Rectal smooth muscle tissue (tissue), 1 donor: ENCODE results near the gene VLDLR.

ENCODE experiments used
- H3K27ac ChIP-seq: one replicate; pipeline ENCODE4 v1.7.0; 2013; ENCODE audit warnings: low read depth, low read length, inconsistent platforms
- H3K27me3 ChIP-seq: one replicate; pipeline ENCODE4 v1.7.0; 2013; ENCODE audit warnings: low read length; ENCODE audit not compliant: control insufficient read depth, insufficient read depth
- H3K36me3 ChIP-seq: one replicate; pipeline ENCODE4 v1.7.0; 2013; ENCODE audit warnings: low read length; ENCODE audit not compliant: control insufficient read depth, insufficient read depth
- H3K4me1 ChIP-seq: one replicate; pipeline ENCODE4 v1.7.0; 2013; ENCODE audit warnings: low read length; ENCODE audit not compliant: control insufficient read depth, insufficient read depth
- H3K4me3 ChIP-seq: one replicate; pipeline ENCODE4 v1.7.0; 2013; ENCODE audit warnings: low read length
- H3K9ac ChIP-seq: one replicate; pipeline ENCODE4 v1.7.0; 2013; ENCODE audit warnings: low read length

The VLDLR gene

DNA sequence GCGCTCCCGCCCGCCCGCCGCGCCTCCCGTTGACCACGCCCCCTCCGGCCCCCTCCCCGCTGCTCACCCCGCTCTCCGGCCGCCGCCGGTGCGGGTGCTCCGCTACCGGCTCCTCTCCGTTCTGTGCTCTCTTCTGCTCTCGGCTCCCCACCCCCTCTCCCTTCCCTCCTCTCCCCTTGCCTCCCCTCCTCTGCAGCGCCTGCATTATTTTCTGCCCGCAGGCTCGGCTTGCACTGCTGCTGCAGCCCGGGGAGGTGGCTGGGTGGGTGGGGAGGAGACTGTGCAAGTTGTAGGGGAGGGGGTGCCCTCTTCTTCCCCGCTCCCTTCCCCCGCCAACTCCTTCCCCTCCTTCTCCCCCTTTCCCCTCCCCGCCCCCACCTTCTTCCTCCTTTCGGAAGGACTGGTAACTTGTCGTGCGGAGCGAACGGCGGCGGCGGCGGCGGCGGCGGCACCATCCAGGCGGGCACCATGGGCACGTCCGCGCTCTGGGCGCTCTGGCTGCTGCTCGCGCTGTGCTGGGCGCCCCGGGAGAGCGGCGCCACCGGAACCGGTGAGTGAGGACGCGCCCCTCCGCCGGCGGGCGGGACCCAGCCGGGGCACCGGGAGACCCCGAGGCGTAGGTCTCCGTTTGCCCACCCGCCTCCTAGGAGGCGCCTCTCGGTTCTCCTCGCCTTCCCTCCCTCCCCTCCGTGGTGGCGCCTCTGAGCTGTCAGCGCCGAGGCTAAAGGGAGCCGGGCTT is at the start of gene VLDLR:
TSS of gene VLDLR (plus strand) at position 66 of the 739 bp plus-strand sequence. CDS start at position 469, 403 bp downstream.
- H3K4me3 ChIP-seq, result peak within 1 kb of the TSS; percentile 79
- no peaks in the 10 kb centered on the region for H3K36me3 ChIP-seq
- H3K4me1 ChIP-seq, result peaks cover 5% of the 10 kb centered on the region
- H3K27ac ChIP-seq, result peak within 1 kb of the TSS; percentile 39
- no peak within 1 kb of the TSS for H3K9ac ChIP-seq
- no peaks in the 10 kb centered on the region for H3K27me3 ChIP-seq

- H3K4me1 ChIP-seq, result peaks cover 2% of the 10 kb centered on the region
- no peaks in the 10 kb centered on the region for H3K36me3 ChIP-seq
- H3K27ac ChIP-seq, result no peak overlapping the region
- no peak overlapping the region for H3K4me3 ChIP-seq
- no peaks in the 10 kb centered on the region for H3K27me3 ChIP-seq
- no peak overlapping the region for H3K9ac ChIP-seq
Measured at GRCh38 chr9:2574203-2574602, 47.4 kb upstream of the VLDLR start.

GRCh38 chr9:2576631-2577030 is 45.0 kb upstream of the VLDLR start:
- Histone ChIP-seq H3K9ac (no peak overlapping the region), H3K27me3 (no peaks in the 10 kb centered on the region), H3K4me1 (no peaks in the 10 kb centered on the region), H3K36me3 (no peaks in the 10 kb centered on the region), H3K27ac (no peak overlapping the region), H3K4me3 (no peak overlapping the region)

DNA sequence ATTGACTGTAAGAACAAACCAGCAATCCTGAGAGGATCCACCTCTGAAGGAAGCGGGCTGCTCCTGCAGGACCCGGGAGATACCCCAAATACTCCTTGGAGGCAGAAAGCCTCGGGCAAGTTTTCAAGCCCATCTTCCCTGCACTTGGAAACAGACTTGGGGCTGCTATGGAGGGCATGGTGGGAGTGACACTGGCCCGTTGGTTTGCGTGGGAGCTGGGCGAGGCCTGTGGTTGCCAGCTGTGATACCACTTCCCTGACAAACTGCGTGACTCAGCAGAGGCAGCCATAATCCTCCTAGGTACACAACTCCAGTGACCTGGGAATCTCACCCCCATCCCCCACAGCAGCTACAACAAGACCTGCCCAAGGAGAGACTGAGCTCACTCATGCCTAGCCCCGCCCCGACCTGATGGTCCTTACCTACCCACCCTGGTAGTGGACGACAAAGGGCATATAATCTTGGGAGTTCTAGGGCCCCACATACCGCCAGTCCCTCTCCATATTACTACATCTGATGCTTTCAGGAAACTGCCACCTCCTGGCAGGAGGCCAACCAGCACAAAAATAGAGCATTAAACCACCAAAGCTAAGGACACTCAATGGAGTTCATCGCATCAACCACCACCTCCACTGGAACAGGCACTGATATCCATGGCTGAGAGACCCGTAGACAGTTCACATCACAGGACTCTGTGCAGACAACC is 38.1 kb upstream of the VLDLR start:
- H3K4me3 ChIP-seq, result no peak overlapping the region
- H3K4me1 ChIP-seq, result no peaks in the 10 kb centered on the region
- no peaks in the 10 kb centered on the region for H3K27me3 ChIP-seq
- no peak overlapping the region for H3K9ac ChIP-seq
- H3K27ac ChIP-seq, result no peak overlapping the region
- H3K36me3 ChIP-seq, result no peaks in the 10 kb centered on the region

DNA sequence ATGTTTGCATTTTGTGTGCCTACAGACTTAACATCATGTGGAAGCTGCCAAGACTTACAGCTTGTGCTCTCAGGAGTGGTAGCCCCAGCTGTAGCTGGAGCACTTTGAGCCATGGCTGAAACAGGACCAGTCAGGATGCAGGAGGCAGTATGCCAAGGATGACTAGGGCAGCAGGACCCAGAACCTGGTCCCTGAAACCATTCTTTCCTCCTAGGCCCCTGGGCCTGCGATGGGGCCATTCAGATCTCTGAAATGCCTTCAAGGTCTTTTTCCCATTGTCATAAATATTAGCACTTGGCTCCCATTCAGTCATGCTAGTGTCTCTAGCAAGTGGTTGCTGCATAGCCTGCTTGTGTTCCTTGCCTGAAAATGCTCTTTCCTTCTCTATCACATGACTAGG is 29.6 kb upstream of the VLDLR start:
- H3K4me3 ChIP-seq, result no peak overlapping the region
- no peak overlapping the region for H3K9ac ChIP-seq
- no peak overlapping the region for H3K27ac ChIP-seq
- H3K27me3 ChIP-seq, result no peaks in the 10 kb centered on the region
- H3K4me1 ChIP-seq, result no peaks in the 10 kb centered on the region
- H3K36me3 ChIP-seq, result no peaks in the 10 kb centered on the region

GRCh38 chr9:2593744-2594143 is 27.8 kb upstream of the VLDLR start:
- H3K27me3 ChIP-seq, result no peaks in the 10 kb centered on the region
- no peak overlapping the region for H3K9ac ChIP-seq

GRCh38 chr9:2595973-2596372 is 25.6 kb upstream of the VLDLR start:
- no peaks in the 10 kb centered on the region for H3K27me3 ChIP-seq
- no peak overlapping the region for H3K27ac ChIP-seq
- H3K36me3 ChIP-seq, result no peaks in the 10 kb centered on the region
- H3K9ac ChIP-seq, result no peak overlapping the region
- H3K4me3 ChIP-seq, result no peak overlapping the region
- no peaks in the 10 kb centered on the region for H3K4me1 ChIP-seq

More at GRCh38 chr9:2593744-2594143, 27.8 kb upstream of the VLDLR start:
- Histone ChIP-seq H3K36me3 (no peaks in the 10 kb centered on the region), H3K4me3 (no peak overlapping the region), H3K27ac (no peak overlapping the region), H3K4me1 (no peaks in the 10 kb centered on the region)

GRCh38 chr9:2597483-2597882 is 24.1 kb upstream of the VLDLR start:
- no peak overlapping the region for H3K9ac ChIP-seq
- no peak overlapping the region for H3K4me3 ChIP-seq
- no peak overlapping the region for H3K27ac ChIP-seq

DNA sequence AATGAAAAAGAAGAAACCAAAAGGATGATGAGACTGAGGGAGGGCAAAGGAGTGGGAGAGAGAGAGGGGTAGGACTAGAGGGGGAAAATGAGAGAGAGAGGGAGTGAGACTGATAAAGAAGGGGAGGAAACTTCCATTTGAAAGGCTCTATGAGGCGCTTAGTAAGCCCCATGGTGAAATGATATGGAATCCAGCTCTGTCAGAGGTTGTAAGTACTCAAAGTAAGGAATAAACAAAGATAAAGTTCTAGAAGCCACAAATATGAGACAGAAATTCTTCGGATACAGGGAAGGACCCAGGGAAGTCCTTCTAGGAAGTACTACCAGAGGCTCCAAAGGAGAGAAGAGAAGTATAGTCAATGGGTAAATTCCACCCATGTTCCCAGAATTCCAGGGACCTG is 21.7 kb upstream of the VLDLR start:
- Histone ChIP-seq H3K27me3 (no peaks in the 10 kb centered on the region), H3K4me3 (no peak overlapping the region), H3K36me3 (no peaks in the 10 kb centered on the region), H3K9ac (no peak overlapping the region), H3K4me1 (no peaks in the 10 kb centered on the region), H3K27ac (no peak overlapping the region)

More at GRCh38 chr9:2597483-2597882, 24.1 kb upstream of the VLDLR start:
- Histone ChIP-seq H3K27me3 (no peaks in the 10 kb centered on the region), H3K36me3 (no peaks in the 10 kb centered on the region), H3K4me1 (no peaks in the 10 kb centered on the region)

GRCh38 chr9:2600307-2600706 is 21.3 kb upstream of the VLDLR start:
- Histone ChIP-seq H3K9ac (no peak overlapping the region), H3K36me3 (no peaks in the 10 kb centered on the region), H3K4me3 (no peak overlapping the region), H3K4me1 (no peaks in the 10 kb centered on the region), H3K27ac (no peak overlapping the region), H3K27me3 (no peaks in the 10 kb centered on the region)

DNA sequence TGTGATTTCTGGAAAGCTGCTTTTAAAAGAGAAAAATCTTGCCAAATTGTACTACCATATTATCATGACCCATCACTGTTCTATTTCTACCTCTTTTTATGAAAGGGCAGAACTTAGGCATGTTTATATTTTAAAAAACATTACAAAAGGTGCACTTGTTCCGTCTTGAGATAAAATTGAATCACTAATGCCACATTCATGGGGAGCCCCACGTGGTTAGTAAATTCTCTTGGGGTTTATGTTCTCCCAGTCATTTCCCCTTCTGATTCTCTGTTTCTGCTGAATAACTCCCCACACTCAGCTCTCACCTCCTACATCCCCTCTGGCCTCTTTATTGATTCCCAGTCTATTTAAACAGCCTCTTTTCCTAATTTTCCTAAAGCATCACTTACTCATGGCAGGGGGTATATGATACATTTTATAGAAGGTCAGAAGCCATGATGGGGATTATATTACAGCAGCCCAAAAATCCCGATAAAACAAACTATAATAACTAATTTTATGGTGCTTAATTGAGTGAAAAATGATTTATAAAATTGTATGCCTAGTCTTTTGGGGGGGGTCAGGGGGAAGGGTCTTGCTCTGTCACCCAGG is 19.7 kb upstream of the VLDLR start:
- no peak overlapping the region for H3K4me3 ChIP-seq
- no peaks in the 10 kb centered on the region for H3K4me1 ChIP-seq
- H3K27ac ChIP-seq, result no peak overlapping the region
- H3K27me3 ChIP-seq, result no peaks in the 10 kb centered on the region
- no peaks in the 10 kb centered on the region for H3K36me3 ChIP-seq
- no peak overlapping the region for H3K9ac ChIP-seq

GRCh38 chr9:2602704-2603116 is 18.9 kb upstream of the VLDLR start:
- Histone ChIP-seq H3K27me3 (no peaks in the 10 kb centered on the region), H3K36me3 (no peaks in the 10 kb centered on the region), H3K27ac (no peak overlapping the region), H3K4me3 (no peak overlapping the region), H3K9ac (no peak overlapping the region), H3K4me1 (no peaks in the 10 kb centered on the region)
